SK-N-SH (cell line): ENCODE results near the gene PPM1E.

Source experiments
- CTCF ChIP-seq: fragments of 200-600 bp; sonication (generic); IDR thresholded peaks from 2 replicates; pipeline ENCODE4 v1.6.1; 2017; ENCODE audit warnings: antibody characterized with exemption, mild to moderate bottlenecking, moderate library complexity
- EP300 ChIP-seq, 2 experiments: IDR thresholded peaks; 2 replicates each; pipeline versions ENCODE4 v1.4.0 to v1.6.1; 2012; ENCODE audit warnings: borderline replicate concordance in 1 of 2, low read depth in 1 of 2, low read length in 1 of 2
- EZH2phosphoT487 ChIP-seq: fragments of 200-600 bp; sonication (generic); IDR thresholded peaks from 2 replicates; pipeline ENCODE4 v1.6.1; 2017; ENCODE audit warnings: low read depth, mixed run types, mild to moderate bottlenecking, antibody characterized with exemption, moderate library complexity, borderline replicate concordance
- FOXJ3 ChIP-seq: sonication (generic); formaldehyde crosslinking; IDR thresholded peaks from 2 replicates; pipeline ENCODE4 v1.5.1; 2020; ENCODE audit warnings: mild to moderate bottlenecking, missing genetic modification reagents
- FOXM1 ChIP-seq: IDR thresholded peaks from 2 replicates; pipeline ENCODE4 v1.4.0; 2012; ENCODE audit warnings: low read depth, mild to moderate bottlenecking
- IRF3 ChIP-seq: fragments of 150-350 bp; IDR thresholded peaks from 2 replicates; pipeline ENCODE4 v1.6.1; 2016; ENCODE audit warnings: mild to moderate bottlenecking, low read depth, low read length
- JUND ChIP-seq: IDR thresholded peaks from 2 replicates; pipeline ENCODE4 v1.4.0; 2012
- REST ChIP-seq: IDR thresholded peaks from 2 replicates; pipeline ENCODE4 v1.6.1; 2012; ENCODE audit warnings: mild to moderate bottlenecking, low read depth, low read length, moderate library complexity
- SIN3A ChIP-seq: IDR thresholded peaks from 2 replicates; pipeline ENCODE4 v1.6.1; 2012; ENCODE audit warnings: low read depth, mild to moderate bottlenecking, low read length, moderate library complexity, borderline replicate concordance
- SMC3 ChIP-seq: IDR thresholded peaks from 2 replicates; pipeline ENCODE4 v1.6.1; 2012; ENCODE audit warnings: low read depth, low read length, improper control_type of control experiment
- TAF1 ChIP-seq: IDR thresholded peaks from 2 replicates; pipeline ENCODE4 v1.6.1; 2012; ENCODE audit warnings: low read depth, mild to moderate bottlenecking, low read length, moderate library complexity, borderline replicate concordance
- TEAD4 ChIP-seq: IDR thresholded peaks from 2 replicates; pipeline ENCODE4 v1.4.0; 2012; ENCODE audit warnings: mild to moderate bottlenecking, borderline replicate concordance; ENCODE audit not compliant: insufficient read depth
- USF1 ChIP-seq: IDR thresholded peaks from 2 replicates; pipeline ENCODE4 v1.4.0; 2012; ENCODE audit warnings: low read depth, borderline replicate concordance

- no peak for TF ChIP-seq TAF1
- no peak for TF ChIP-seq CTCF
- TF ChIP-seq IRF3: no peak
- TF ChIP-seq EP300 (IDR thresholded peaks at IDR 0.05; ENCODE audit: borderline replicate concordance in 1 of 2, low read depth in 1 of 2, low read length in 1 of 2): no peak
- no peak for TF ChIP-seq SMC3
- TF ChIP-seq EZH2phosphoT487: no peak
- no peak for TF ChIP-seq SIN3A
- TF ChIP-seq USF1: no peak
- no peak for TF ChIP-seq FOXM1
- no peak for TF ChIP-seq TEAD4
- TF ChIP-seq REST: no peak
- no peak for TF ChIP-seq JUND
- TF ChIP-seq FOXJ3: no peak
These were observed 209.6 kb downstream of the PPM1E start for GRCh38 chr17:58965221-58965620.
